Measurements from ENCODE around the gene SNX7.
A peak's percentile ranks its signal among the peaks of the same experiment; 100 is the strongest.

Gene SNX7

DNA sequence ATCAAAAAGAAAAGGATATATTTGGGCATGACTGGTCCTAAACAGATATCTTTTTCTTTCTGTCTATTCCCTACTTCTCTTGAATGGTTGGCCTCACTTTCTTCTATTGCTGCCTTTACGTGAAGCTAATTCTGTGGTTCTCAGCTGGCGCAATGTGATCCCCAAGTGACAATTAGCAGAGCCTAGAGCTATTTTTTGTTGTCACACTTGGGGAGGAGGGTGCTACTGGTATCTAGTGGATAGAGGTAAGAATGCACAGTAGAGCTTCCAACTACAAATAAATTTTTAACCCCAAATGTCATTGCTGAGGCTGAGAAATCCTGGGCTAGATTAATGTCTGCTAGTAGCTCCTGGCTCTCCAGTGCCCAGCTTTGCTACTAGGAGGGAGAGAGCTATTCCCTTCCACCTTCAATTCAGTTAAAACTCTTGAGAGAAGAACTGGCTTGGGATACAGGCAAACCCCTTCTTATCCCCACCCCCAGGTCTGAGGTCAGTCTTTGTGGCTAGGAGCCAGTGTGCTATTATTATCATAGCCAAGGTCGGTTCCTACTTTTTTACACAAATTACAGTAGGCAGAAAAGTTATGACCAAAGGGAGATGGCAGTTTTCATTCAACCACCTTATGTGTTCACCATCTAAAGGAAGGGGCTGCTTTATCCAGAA, 102.1 kb downstream of the SNX7 start:
- Histone ChIP-seq H3K9me3 (no peaks in the 10 kb centered on the region), H3K27me3 (no peaks in the 10 kb centered on the region), H3K4me1 (0 out of 2 replicates have a peak, but pooled peaks cover 3% of the 10 kb centered on the region), H3K4me3 (ENCODE audit: low read depth, low read length) (no peak overlapping the region), H3K36me3 (no peaks in the 10 kb centered on the region)
- TF ChIP-seq, protein P1, sequence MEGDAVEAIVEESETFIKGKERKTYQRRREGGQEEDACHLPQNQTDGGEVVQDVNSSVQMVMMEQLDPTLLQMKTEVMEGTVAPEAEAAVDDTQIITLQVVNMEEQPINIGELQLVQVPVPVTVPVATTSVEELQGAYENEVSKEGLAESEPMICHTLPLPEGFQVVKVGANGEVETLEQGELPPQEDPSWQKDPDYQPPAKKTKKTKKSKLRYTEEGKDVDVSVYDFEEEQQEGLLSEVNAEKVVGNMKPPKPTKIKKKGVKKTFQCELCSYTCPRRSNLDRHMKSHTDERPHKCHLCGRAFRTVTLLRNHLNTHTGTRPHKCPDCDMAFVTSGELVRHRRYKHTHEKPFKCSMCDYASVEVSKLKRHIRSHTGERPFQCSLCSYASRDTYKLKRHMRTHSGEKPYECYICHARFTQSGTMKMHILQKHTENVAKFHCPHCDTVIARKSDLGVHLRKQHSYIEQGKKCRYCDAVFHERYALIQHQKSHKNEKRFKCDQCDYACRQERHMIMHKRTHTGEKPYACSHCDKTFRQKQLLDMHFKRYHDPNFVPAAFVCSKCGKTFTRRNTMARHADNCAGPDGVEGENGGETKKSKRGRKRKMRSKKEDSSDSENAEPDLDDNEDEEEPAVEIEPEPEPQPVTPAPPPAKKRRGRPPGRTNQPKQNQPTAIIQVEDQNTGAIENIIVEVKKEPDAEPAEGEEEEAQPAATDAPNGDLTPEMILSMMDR (IDR thresholded peaks at IDR 0.05; ENCODE audit: low read depth, low read length): no peak
- DNase-seq: no peak

DNA sequence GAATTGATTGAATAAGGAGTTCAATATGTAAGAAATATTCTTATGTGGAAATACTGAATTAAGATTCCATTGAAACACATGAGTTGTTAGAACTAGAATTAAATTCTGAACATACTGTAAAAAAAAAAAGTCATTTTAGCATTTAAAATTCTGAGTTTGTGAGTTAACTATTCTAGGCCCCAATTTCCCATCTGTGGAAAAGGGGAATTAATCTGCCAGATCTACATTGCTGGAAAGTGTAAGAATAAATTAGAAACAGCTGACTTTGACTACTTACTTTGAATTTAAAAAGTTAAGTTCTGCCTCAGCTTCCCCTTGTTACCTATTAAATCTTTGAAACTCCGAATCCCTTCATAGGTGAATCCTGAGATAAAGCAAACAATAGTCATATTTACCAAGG, 103.0 kb downstream of the SNX7 start:
- Histone ChIP-seq H3K4me3 (ENCODE audit: low read depth, low read length) (no peak overlapping the region), H3K9me3 (no peaks in the 10 kb centered on the region), H3K4me1 (0 out of 2 replicates have a peak, but pooled peaks cover 3% of the 10 kb centered on the region), H3K36me3 (no peaks in the 10 kb centered on the region), H3K27me3 (no peaks in the 10 kb centered on the region)
- no peak for DNase-seq
- TF ChIP-seq, protein P1 (IDR thresholded peaks at IDR 0.05; ENCODE audit: low read depth, low read length): no peak

DNA sequence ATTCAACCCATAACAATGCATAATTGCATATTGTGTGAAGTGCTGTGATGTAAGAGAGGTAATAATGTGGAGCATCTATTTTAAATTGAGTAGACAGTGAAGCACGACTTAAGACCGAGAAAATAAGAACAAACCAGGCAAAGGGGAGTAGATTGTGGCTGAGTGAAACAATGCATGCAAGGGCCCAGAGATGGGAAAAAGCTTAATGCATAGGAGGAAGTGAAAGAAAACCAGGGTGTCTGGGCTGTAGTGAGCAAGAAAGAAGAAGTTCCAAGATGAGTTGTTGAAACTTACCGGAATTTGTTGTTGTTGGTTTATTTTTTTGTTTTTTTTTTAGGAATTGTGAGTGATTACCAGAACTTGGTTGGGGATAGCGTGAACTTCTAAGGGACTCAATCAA, 104.7 kb downstream of the SNX7 start:
- no peak for DNase-seq
- no peak overlapping the region for H3K4me3 ChIP-seq (ENCODE audit: low read depth, low read length)
- H3K4me1 ChIP-seq: 0 out of 2 replicates have a peak, but pooled peaks cover 3% of the 10 kb centered on the region
- no peaks in the 10 kb centered on the region for H3K9me3 ChIP-seq
- no peaks in the 10 kb centered on the region for H3K36me3 ChIP-seq
- no peaks in the 10 kb centered on the region for H3K27me3 ChIP-seq
- TF ChIP-seq, protein P1 (IDR thresholded peaks at IDR 0.05; ENCODE audit: low read depth, low read length): no peak

DNA sequence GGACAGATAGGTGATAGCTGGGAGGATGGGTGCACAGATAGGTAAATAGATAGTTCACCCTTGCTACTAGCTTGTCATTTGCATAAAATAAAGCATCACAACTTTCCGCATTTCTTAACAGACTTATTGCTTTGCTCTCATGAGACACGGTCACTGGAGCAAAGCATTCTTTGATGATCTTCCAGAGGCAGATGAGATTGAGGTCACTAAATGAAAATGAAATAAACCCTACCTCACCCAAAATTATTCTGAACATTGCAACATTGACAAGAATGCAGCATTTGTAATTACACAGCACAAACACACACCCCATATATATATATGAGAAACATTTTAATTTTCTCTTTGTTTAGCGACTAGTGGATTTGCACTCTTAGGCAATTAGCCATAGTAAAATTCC, 107.6 kb downstream of the SNX7 start:
- Histone ChIP-seq H3K36me3 (no peaks in the 10 kb centered on the region), H3K9me3 (no peaks in the 10 kb centered on the region), H3K27me3 (no peaks in the 10 kb centered on the region), H3K4me1 (0 out of 2 replicates have a peak, but pooled peaks cover 3% of the 10 kb centered on the region), H3K4me3 (ENCODE audit: low read depth, low read length) (no peak overlapping the region)
- TF ChIP-seq, protein P1 (IDR thresholded peaks at IDR 0.05; ENCODE audit: low read depth, low read length): no peak
- no peak for DNase-seq

DNA sequence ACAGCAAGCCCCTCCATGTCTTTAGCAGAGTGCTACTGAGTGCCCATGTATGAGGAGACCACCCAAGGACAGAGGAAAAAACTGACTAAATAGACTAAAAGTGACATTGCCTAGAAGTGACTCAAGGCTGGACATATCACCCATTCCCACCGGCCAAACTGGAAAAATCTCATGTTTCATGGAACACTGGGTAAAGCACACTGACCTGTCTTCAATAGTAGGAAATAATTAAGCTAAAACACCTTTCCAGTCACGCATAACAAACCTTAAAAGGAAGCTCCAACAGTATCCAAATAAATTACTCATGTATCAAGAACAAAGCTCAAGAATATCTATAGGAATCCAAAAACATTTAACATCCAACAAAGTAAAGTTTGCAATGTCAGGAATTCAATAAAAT, 120.4 kb downstream of the SNX7 start:
- Histone ChIP-seq H3K36me3 (no peaks in the 10 kb centered on the region), H3K9me3 (no peaks in the 10 kb centered on the region), H3K4me3 (ENCODE audit: low read depth, low read length) (no peak overlapping the region), H3K4me1 (no peaks in the 10 kb centered on the region), H3K27me3 (no peaks in the 10 kb centered on the region)
- DNase-seq: no peak
- TF ChIP-seq, protein P1 (IDR thresholded peaks at IDR 0.05; ENCODE audit: low read depth, low read length): no peak

DNA sequence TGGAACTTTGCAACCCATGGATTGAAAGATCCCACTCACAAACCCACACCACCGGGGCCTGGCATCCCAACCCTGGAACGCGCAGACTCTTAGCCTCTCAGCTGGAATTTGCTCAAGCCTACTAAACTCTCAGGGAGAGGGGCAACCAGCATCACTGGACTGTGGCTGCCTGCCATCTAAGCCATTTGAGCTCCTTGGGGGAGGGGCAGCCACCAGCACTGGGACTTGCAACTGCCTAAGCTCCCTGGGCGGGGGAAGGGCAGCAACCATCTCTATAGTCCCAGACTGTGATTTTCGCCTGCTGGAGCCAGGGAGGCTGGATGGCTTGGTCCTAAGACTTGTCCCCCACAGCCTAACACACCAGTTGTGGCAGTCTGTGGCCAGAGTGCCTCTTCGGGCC, 122.3 kb downstream of the SNX7 start:
- DNase-seq: peak; percentile 13
- no peak overlapping the region for H3K4me3 ChIP-seq (ENCODE audit: low read depth, low read length)
- no peaks in the 10 kb centered on the region for H3K9me3 ChIP-seq
- H3K36me3 ChIP-seq: no peaks in the 10 kb centered on the region
- no peaks in the 10 kb centered on the region for H3K4me1 ChIP-seq
- TF ChIP-seq, protein P1 (IDR thresholded peaks at IDR 0.05; ENCODE audit: low read depth, low read length): no peak
- H3K27me3 ChIP-seq: no peaks in the 10 kb centered on the region

Measured in BE2C (cell line).